ENCODE measurements around the gene HPD.

- no peak for TF ChIP-seq CTCF (conservative IDR thresholded peaks at IDR 0.05; ENCODE audit: low read depth, low read length)
- no peak for TF ChIP-seq EZH2 (IDR thresholded peaks at IDR 0.05; ENCODE audit: low read length, unreplicated experiment)
- no peak for TF ChIP-seq EZH2phosphoT487 (IDR thresholded peaks at IDR 0.05; ENCODE audit: borderline replicate concordance, low read length)
These were observed 14.0 kb upstream of the HPD start for GRCh38 chr12:121872546-121873215.
